Measurements from ENCODE around the gene EPHA4. TPM values are rescaled to one million over a fixed set of nuclear protein-coding genes. Genes with fewer than 3 reads are reported as not detected.

EPHA4 gene
- polyA plus RNA-seq (ENCODE audit: insufficient read length in 12 of 12): 10 to 100 TPM in 11 of 12 donors, not detected in 1; 11.1 to 48.4 (median 17.3) TPM
- long read RNA-seq, donor 1, partial matches to known transcripts: 0 of 2 reads
- long read RNA-seq, donor 1, other reads (novel, unspliced or antisense): 0 of 2 reads
- long read RNA-seq, donor 2, partial matches to known transcripts: 0 of 1 reads
- long read RNA-seq, donor 2, other reads (novel, unspliced or antisense): 0 of 1 reads
- long read RNA-seq, donor 3: 0 reads
- long read RNA-seq, donor 4: 0 reads
- long read RNA-seq, donor 5, transcript EPHA4-211 (2 exons, 2,893 nt): major isoform, 5 of 6 reads
- long read RNA-seq, donor 5, partial matches to known transcripts: 0 of 6 reads
- long read RNA-seq, donor 5, other reads (novel, unspliced or antisense): 0 of 6 reads
- long read RNA-seq, donor 6, partial matches to known transcripts: 0 of 1 reads
- long read RNA-seq, donor 6, other reads (novel, unspliced or antisense): 0 of 1 reads
- long read RNA-seq, donor 7, partial matches to known transcripts: 0 of 1 reads
- long read RNA-seq, donor 7, other reads (novel, unspliced or antisense): 0 of 1 reads
- long read RNA-seq, donor 8, full-length matches to known transcripts: 1 of 1 reads
- long read RNA-seq, donor 8, partial matches to known transcripts: 0 of 1 reads
- long read RNA-seq, donor 8, other reads (novel, unspliced or antisense): 0 of 1 reads
- long read RNA-seq, donor 9, partial matches to known transcripts: 0 of 2 reads
- long read RNA-seq, donor 9, other reads (novel, unspliced or antisense): 0 of 2 reads
- long read RNA-seq, donor 10, partial matches to known transcripts: 0 of 3 reads
- long read RNA-seq, donor 10, other reads (novel, unspliced or antisense): 0 of 3 reads
- long read RNA-seq, donor 11, partial matches to known transcripts: 0 of 1 reads
- long read RNA-seq, donor 11, other reads (novel, unspliced or antisense): 0 of 1 reads

GRCh38 chr2:221572219-221572820 lies at the start of gene EPHA4:
TSS of gene EPHA4 (minus strand) at chr2:221572304. CDS start at chr2:221572248, 56 bp downstream.
- peak; percentile 94 for DNase-seq

GRCh38 chr2:221618007-221618406 lies 45.9 kb upstream of the EPHA4 start:
- no peak for DNase-seq

GRCh38 chr2:221616561-221616960 lies 44.5 kb upstream of the EPHA4 start:
- DNase-seq: no peak

- no peak for DNase-seq
Measured at GRCh38 chr2:221614274-221614673, 42.2 kb upstream of the EPHA4 start.

- DNase-seq: no peak
Measured at GRCh38 chr2:221612800-221613199, 40.7 kb upstream of the EPHA4 start.

GRCh38 chr2:221612161-221612560 lies 40.1 kb upstream of the EPHA4 start:
- DNase-seq: no peak

- no peak for DNase-seq
Measured at GRCh38 chr2:221610675-221611074, 38.6 kb upstream of the EPHA4 start.

- no peak for DNase-seq
Measured at GRCh38 chr2:221610255-221610654, 38.2 kb upstream of the EPHA4 start.

- DNase-seq: no peak
Measured at GRCh38 chr2:221608442-221608841, 36.3 kb upstream of the EPHA4 start.

GRCh38 chr2:221606424-221606823 lies 34.3 kb upstream of the EPHA4 start:
- DNase-seq: no peak

- DNase-seq: no peak
Measured at GRCh38 chr2:221605751-221606240, 33.7 kb upstream of the EPHA4 start.

- no peak for DNase-seq
Measured at GRCh38 chr2:221602938-221603337, 30.8 kb upstream of the EPHA4 start.

GRCh38 chr2:221601376-221601775 lies 29.3 kb upstream of the EPHA4 start:
- no peak for DNase-seq

GRCh38 chr2:221600388-221600787 lies 28.3 kb upstream of the EPHA4 start:
- DNase-seq: no peak

- peak; percentile 63 for DNase-seq
Measured at GRCh38 chr2:221596192-221596591, 24.1 kb upstream of the EPHA4 start.

- DNase-seq: no peak
Measured at GRCh38 chr2:221590861-221591365, 18.8 kb upstream of the EPHA4 start.

- DNase-seq: no peak
Measured at GRCh38 chr2:221589696-221590095, 17.6 kb upstream of the EPHA4 start.

GRCh38 chr2:221588306-221588985 lies 16.3 kb upstream of the EPHA4 start:
- DNase-seq: no peak

GRCh38 chr2:221581986-221582385 lies 9.9 kb upstream of the EPHA4 start:
- no peak for DNase-seq

GRCh38 chr2:221574231-221574570 lies 2.1 kb upstream of the EPHA4 start:
- DNase-seq: no peak
